MM.1S (cell line): Measurements from ENCODE around the gene ZNF30.
"Not testable (repeated sequence)": the region's sequence is repeated elsewhere in the genome, so short reads cannot be mapped to it uniquely, and the experiment has no call there.

Source experiments
- EZH2 ChIP-seq: fragments of 300-600 bp; sonication (generic); optimal IDR thresholded peaks from 2 replicates; pipeline ENCODE3; 2017; ENCODE audit warnings: low read depth, mild to moderate bottlenecking, antibody characterized with exemption, low read length, mixed read lengths
- TF ChIP-seq, protein P1 (sequence below): fragments of 300-600 bp; sonication (generic); IDR thresholded peaks from 2 replicates; pipeline ENCODE4 v1.5.1; 2016; ENCODE audit warnings: antibody characterized with exemption, low read length, mixed read lengths

DNA sequence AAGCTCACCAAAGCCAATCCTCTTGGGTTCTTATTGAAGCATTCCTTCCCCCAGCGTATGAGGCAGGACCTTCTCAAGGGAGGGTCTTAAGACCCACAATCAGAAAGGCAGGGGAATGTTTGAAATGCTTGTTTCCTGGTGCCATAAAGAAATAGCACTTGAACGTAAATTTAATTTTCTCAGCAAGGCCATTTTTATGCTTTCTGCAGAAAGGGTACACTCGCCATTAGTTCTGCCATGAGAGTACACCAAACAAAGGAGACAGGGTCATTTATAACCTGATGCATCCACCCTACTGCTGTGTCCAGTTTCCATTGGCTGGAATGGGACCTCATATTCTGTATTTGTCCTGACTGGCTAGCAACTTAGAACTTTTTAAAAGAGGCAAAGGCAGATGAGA is 9.6 kb upstream of the ZNF30 start:
- TF ChIP-seq, protein P1, sequence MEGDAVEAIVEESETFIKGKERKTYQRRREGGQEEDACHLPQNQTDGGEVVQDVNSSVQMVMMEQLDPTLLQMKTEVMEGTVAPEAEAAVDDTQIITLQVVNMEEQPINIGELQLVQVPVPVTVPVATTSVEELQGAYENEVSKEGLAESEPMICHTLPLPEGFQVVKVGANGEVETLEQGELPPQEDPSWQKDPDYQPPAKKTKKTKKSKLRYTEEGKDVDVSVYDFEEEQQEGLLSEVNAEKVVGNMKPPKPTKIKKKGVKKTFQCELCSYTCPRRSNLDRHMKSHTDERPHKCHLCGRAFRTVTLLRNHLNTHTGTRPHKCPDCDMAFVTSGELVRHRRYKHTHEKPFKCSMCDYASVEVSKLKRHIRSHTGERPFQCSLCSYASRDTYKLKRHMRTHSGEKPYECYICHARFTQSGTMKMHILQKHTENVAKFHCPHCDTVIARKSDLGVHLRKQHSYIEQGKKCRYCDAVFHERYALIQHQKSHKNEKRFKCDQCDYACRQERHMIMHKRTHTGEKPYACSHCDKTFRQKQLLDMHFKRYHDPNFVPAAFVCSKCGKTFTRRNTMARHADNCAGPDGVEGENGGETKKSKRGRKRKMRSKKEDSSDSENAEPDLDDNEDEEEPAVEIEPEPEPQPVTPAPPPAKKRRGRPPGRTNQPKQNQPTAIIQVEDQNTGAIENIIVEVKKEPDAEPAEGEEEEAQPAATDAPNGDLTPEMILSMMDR: not testable (repeated sequence)
- TF ChIP-seq EZH2: not testable (repeated sequence)
